GM19372 (cell line): ENCODE results near the gene TNS3.
"Not testable (repeated sequence)": the region's sequence is repeated elsewhere in the genome, so short reads cannot be mapped to it uniquely, and the experiment has no call there.

Source experiments
- ATAC-seq: cut with Tn5 transposase; IDR thresholded peaks from one replicate; pipeline ENCODE4 v1.9.1; 2021; ENCODE audit warnings: mild to moderate bottlenecking, low read depth, moderate library complexity; ENCODE audit not compliant: unreplicated experiment

The TNS3 gene

GRCh38 chr7:47603514-47604255 is 21.8 kb upstream of the TNS3 start:
- not testable (repeated sequence) for ATAC-seq

DNA sequence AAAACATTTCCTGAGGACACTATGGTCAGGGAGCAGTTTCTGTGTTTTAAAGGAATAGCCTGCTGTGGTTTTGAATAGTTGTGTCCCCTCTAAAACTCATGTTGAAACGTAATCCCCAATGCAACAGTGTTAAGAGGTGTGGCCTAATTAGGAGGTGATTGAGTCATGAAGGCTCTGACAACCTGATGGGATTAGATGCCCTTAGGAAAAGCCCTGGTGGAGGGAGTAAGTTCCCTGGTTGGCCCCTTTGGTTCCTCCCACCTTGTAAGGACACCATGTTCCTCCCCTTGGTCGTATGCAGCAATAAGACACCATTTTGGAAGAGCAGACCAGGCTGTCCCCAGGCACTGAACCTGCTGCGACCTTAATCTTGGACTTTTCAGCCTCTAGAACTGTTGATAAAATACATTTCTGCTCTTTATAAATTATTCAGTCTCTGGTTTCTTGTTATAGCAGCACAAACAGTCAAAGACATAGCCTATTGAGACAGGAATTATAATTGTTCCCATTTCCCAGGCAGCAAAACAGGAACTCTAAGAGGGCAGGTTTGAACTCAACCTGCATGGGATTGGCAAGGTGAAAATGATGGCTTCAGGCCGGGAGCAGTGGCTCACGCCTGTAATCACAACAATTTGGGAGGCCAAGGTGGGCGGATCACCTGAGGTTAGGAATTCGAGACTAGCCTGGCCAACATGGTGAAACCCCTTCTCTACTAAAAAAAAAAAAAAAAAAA is 20.5 kb upstream of the TNS3 start:
- no peak for ATAC-seq

- ATAC-seq, result no peak
Observed at GRCh38 chr7:47601881-47602249, 20.0 kb upstream of the TNS3 start.

GRCh38 chr7:47601119-47601880 is 19.4 kb upstream of the TNS3 start:
- ATAC-seq, result peak; percentile 62

DNA sequence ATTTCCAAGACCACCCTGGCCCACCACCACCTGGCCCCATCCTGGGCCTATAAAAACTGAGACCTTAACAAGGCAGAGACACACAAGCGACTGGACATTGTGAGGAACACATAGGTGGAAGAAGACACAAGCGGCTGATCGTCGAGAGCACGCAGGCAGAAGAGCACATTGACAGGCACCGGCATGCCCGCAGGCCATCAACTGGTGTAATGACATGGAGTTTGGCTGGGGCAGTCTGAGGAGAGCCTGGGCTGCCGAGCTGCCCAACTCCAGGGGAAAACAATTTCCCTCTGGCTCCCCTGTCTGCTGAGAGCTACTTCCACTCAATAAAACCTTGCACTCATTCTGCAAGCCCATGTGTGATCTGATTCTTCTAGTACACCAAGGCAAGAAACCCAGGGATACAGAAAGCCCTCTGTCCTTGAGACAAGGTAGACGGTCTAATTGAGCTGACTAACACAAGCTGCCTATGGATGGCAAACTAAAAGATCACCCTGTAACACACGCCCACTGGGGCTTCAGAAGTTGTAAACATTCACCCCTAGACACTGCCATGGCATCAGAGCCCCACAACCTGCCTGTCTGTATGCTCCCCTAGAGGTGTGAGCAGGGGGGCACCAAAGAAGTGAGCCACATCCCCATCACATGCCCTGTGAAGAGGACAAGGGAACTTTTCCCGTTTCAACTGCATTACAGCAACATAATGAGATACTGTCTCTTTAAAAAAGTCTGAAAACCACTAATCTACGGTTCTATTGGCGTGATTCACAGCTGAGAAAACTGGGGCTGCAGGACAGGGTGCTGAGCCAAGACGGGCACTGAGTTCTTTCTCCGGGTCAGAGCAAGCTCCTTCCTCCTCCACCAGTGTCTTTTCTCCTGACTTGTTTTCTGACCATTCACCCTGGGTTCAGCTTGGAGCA is 18.5 kb upstream of the TNS3 start:
- ATAC-seq, result peak; percentile 56

- ATAC-seq, result no peak
Observed at GRCh38 chr7:47597379-47597778, 15.5 kb upstream of the TNS3 start.

DNA sequence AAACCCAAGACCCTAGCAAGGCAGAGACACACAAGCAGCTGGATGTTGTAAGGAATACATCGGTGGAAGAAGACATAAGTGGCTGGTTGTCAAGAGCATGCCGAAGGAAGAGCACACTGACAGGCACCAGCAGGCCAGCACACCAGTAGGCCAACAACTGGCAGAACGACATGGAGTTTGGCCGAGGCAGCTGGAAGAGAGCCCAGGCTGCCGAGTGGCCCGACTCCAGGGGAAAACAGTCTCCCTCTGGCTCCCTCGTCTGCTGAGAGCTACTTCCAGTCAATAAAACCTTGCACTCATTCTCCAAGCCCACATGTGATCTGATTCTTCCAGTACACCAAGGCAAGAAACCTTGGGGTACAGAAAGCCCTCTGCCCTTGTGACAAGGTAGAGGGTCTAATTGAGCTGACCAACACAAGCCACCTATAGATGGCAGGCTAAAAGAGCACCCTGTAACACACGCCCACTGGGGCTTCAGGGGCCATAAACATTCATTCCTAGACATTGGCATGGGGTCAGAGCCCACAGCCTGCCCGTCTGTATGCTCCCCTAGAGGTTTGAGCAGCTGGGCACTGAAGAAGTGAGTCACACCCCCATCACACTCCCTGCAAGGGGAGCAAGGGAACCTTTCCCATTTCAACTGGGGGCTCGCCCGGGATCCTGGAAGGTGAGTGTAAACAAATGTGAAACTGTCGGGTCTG is 14.7 kb upstream of the TNS3 start:
- ATAC-seq, result no peak

GRCh38 chr7:47594406-47594805 is 12.5 kb upstream of the TNS3 start:
- ATAC-seq, result no peak

DNA sequence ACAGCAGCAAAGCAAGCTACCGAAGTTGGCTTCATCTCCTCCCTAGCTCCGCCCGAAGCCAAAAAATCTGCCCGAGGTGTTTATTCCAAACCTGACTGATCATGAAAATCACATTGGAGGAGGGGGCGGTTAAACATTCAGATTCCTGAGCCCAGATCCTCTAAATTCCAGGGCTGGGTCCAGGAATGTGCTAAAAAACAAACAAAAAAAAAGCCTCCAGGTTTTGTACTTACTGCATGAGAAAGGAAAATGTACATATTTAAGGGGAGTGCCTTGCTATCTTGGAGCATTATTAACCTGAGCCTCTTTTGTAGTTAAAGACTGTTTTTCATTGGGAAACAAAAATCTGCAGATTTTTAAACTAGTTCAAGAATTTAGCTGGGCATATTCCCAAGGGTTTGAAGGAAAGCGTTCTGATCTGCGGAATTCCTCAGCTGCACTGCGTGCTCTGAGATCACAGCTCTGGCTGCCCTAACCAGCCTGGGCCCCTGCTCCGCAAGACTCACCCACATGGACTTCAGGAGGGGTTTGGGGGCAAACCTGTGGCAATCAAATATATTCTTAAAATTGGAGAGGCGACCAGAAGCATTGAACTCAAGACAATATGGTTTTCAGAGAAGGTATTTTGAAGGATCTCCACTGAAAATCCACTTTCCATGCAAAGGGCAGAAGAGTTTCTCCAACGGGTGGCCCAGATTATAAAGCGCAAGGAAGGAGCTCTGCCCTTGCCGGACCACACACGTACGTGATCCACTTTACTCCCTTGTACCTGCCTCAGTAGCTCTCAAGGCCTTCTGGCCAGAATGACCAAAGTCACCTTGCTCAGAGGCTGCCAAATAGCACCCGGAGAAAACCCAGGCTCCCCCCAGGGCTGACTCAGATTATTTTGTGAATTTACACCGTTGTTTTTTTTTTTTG is 10.0 kb upstream of the TNS3 start:
- no peak for ATAC-seq

DNA sequence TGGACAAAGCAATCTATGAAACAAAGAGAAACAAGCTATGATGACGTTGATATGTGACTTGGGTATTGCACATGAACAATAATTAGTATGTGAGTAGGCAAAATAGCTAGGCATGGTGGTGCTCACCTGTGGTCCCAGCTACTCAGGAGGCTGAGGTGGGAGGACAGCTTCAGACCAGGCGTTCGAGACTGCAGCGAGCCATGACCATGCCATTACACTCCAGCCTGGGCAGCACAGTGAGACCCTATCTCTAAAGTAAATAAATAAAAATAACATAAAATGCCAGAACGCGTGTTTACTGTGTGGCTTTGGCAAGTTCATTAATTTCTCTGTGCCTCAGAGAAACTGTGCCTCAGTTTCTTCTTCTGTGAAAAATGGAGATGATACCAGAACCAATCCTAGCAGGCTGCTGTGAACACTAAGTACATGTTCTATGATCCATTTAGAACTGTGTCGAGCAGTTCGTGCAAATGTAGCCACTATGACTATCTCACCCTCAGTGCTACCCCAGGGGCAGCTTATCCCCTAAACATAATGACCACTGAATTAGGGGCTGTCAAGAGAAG is 9.3 kb upstream of the TNS3 start:
- ATAC-seq, result no peak

GRCh38 chr7:47590215-47590614 is 8.3 kb upstream of the TNS3 start:
- not testable (repeated sequence) for ATAC-seq

DNA sequence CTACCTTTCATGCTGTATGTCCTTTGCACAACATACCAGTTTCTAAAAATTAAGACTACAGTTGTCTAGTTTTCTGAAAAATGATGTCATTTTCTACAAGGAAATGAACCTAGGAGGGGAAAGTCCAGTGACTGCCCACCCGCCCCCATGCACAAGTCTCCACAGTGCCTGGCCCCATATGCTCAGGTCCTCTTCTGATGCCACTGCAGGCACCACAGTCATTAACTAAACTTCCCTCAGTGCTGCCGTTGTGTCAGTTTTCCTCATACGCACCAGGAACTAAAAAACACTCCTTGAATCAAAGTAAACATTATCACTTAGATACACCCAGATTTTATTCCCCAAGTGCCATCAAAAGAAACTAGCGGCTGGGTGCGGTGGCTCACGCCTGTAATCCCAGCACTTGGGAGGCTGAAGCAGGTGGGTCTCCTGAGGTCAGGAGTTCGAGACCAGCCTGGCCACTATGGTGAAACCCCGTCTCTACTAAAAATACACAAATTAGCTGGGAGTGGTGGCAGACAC is 6.9 kb upstream of the TNS3 start:
- ATAC-seq, result no peak

DNA sequence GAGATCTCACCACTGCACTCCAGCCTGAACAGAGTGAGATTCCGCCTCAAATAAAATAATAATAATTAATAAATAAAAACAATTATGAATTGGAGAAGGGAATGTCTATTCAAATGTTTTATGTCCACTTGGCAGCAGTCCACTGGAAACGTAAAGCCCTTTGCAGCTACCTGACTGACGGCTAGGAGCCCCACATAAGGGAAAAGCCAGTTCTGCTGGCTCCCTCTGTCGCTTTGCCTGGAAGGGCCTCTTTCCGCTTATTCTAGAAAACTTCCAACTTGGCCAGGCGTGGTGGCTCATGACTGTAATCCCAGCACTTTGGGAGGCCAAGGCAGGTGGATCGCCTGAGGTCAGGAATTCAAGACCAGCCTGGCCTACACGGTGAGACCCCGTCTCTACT is 6.1 kb upstream of the TNS3 start:
- no peak for ATAC-seq

GRCh38 chr7:47587351-47587750 is 5.4 kb upstream of the TNS3 start:
- no peak for ATAC-seq

- no peak for ATAC-seq
Observed at GRCh38 chr7:47586925-47587324, 5.0 kb upstream of the TNS3 start.

DNA sequence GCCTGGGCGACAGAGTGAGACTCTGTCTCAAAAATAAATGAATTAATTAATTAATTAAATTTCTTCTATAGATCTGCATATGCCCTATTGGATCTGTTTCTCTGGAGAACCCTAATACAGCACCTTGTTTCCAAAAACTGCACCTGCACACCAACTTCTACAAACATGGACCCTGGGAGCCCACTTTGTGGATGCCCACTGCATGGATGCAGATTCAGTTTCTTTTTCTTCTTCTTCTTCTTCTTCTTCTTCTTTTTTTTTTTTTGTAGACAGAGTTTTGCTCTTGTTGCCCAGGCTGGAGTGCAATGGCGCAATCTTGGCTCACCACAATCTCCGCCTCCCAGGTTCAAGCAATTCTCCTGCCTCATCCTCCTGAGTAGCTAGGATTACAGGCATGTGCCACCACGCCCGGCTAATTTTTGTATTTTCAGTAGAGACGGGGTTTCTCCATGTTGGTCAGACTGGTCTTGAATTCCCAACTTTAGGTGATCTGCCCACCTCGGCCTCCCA is 4.3 kb upstream of the TNS3 start:
- not testable (repeated sequence) for ATAC-seq

DNA sequence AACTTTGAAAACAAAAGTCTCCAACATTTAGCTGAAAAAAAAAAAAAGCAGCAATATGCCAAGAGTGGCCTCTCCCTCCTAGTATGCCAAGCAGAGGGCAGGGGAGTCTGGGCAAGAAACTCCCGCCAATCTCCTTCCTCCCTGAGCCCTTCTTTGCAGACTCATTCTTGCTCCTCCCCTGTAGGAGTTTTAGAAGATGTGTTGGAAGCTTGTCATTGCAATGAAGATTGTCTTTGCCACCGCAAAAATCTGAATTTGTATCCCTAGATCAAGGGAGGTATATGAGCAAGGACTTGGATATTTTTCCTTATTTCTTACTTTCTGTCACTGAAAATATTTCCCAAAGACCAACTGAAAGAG is 2.6 kb upstream of the TNS3 start:
- ATAC-seq, result no peak
